ENCODE data around the gene SART3. TPM values are rescaled to one million over a fixed set of nuclear protein-coding genes. Genes with fewer than 3 reads are reported as not detected.

SART3 gene
- total and polyA plus RNA-seq, 2 of the 8 experiments (the other 6 are each of a cell fraction or from before 2014, with no cell fraction given) = 16.0 to 103 TPM

DNA sequence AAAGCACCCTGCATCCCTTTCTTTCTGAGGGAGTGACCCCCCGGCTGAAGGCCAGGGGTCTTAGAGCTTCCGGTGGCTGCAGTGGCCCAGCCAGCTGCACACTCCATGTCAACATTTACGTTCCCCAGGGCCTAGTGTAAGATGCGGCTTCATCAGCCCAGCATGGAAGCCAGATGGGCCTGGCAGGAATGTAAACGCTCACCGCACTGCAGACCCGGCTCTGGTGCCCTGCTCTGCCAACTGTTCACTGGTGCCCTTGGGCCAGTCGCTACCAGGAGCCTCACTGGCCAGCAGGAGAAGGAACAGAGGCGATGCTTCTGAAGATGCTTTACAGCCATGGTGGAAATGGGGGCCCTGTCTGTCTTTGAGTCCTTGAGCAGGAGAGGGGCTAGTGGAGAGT, 45.5 kb upstream of the SART3 start (continued):
- no peak for TF ChIP-seq CHD7 (IDR thresholded peaks at IDR 0.05; ENCODE audit: insufficient replicate concordance, low read length)
- TF ChIP-seq, protein P1, sequence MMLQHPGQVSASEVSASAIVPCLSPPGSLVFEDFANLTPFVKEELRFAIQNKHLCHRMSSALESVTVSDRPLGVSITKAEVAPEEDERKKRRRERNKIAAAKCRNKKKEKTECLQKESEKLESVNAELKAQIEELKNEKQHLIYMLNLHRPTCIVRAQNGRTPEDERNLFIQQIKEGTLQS (IDR thresholded peaks at IDR 0.05; ENCODE audit: insufficient read depth, low read depth, low read length) = no peak
- TF ChIP-seq JUN (IDR thresholded peaks at IDR 0.05; ENCODE audit: low read depth, low read length) = no peak
- no peak for TF ChIP-seq CHD1 (IDR thresholded peaks at IDR 0.05; ENCODE audit: low read depth, low read length)
- no peak for TF ChIP-seq CBX5 (IDR thresholded peaks at IDR 0.05; ENCODE audit: low read depth, low read length)
- no peak for TF ChIP-seq GABPA (IDR thresholded peaks at IDR 0.05; ENCODE audit: borderline replicate concordance, insufficient read depth, low read length)

All from H1 (cell line).